H9 (cell line): ENCODE measurements around the gene DAAM2. TPM values are rescaled to one million over a fixed set of nuclear protein-coding genes. Genes with fewer than 3 reads are reported as not detected.

ENCODE experiments used
- DNase-seq: peaks from one replicate; pipeline ENCODE4 v3.0.0-alpha.2; 2017
- H2AFZ ChIP-seq: one replicate; pipeline ENCODE4 v1.6.1; 2013; ENCODE audit warnings: mild to moderate bottlenecking, low read length, control low read depth, moderate library complexity
- H2AK5ac ChIP-seq: 2 replicates; pipeline ENCODE4 v1.6.1; 2013; ENCODE audit warnings: low read length, control low read depth, mixed read lengths; ENCODE audit not compliant: insufficient read length
- H2BK120ac ChIP-seq: one replicate; pipeline ENCODE4 v1.6.1; 2013; ENCODE audit warnings: low read depth, mild to moderate bottlenecking, low read length, control low read depth, inconsistent platforms; ENCODE audit not compliant: poor library complexity, severe bottlenecking
- H2BK12ac ChIP-seq: 2 replicates; pipeline ENCODE4 v1.6.1; 2013; ENCODE audit warnings: low read length, control low read depth, mixed read lengths, low read depth; ENCODE audit not compliant: insufficient read length
- H2BK15ac ChIP-seq: 2 replicates; pipeline ENCODE4 v1.6.1; 2013; ENCODE audit warnings: low read depth, low read length, control low read depth
- H2BK20ac ChIP-seq: one replicate; pipeline ENCODE4 v1.6.1; 2013; ENCODE audit warnings: low read depth, mild to moderate bottlenecking, low read length, control low read depth, inconsistent platforms; ENCODE audit not compliant: poor library complexity, severe bottlenecking
- H2BK5ac ChIP-seq: 2 replicates; pipeline ENCODE4 v1.6.1; 2013; ENCODE audit warnings: low read length, control low read depth, mixed read lengths; ENCODE audit not compliant: insufficient read length
- H3K14ac ChIP-seq: 2 replicates; pipeline ENCODE4 v1.6.1; 2013; ENCODE audit warnings: low read length, control low read depth; ENCODE audit not compliant: insufficient read depth
- H3K18ac ChIP-seq: 2 replicates; pipeline ENCODE4 v1.6.1; 2013; ENCODE audit warnings: low read depth, mild to moderate bottlenecking, mixed read lengths, low read length, control low read depth; ENCODE audit not compliant: insufficient read length
- H3K23ac ChIP-seq: 2 replicates; pipeline ENCODE4 v1.6.1; 2013; ENCODE audit warnings: low read length, control low read depth, mixed read lengths, low read depth; ENCODE audit not compliant: insufficient read length
- H3K23me2 ChIP-seq: 2 replicates; pipeline ENCODE4 v1.6.1; 2013; ENCODE audit warnings: low read depth, mild to moderate bottlenecking, mixed read lengths, low read length, control low read depth; ENCODE audit not compliant: insufficient read length, poor library complexity, severe bottlenecking
- H3K27ac ChIP-seq: 2 replicates; pipeline ENCODE4 v1.5.1; 2013; ENCODE audit warnings: low read length, control low read depth, mixed read lengths, low read depth; ENCODE audit not compliant: insufficient read length
- H3K27me3 ChIP-seq: 2 replicates; pipeline ENCODE4 v1.6.1; 2013; ENCODE audit warnings: low read length, control low read depth, inconsistent platforms; ENCODE audit not compliant: insufficient read depth
- H3K4ac ChIP-seq: 2 replicates; pipeline ENCODE4 v1.6.1; 2013; ENCODE audit warnings: low read depth, mild to moderate bottlenecking, control low read depth, inconsistent platforms, low read length, moderate library complexity
- H3K4me1 ChIP-seq: 2 replicates; pipeline ENCODE4 v1.6.1; 2013; ENCODE audit warnings: low read length, control low read depth, inconsistent platforms; ENCODE audit not compliant: insufficient read depth
- H3K4me2 ChIP-seq: 2 replicates; pipeline ENCODE4 v1.6.1; 2013; ENCODE audit warnings: low read length, control low read depth, mixed read lengths; ENCODE audit not compliant: insufficient read length, insufficient read depth
- H3K56ac ChIP-seq: 2 replicates; pipeline ENCODE4 v1.6.1; 2013; ENCODE audit warnings: low read depth, mild to moderate bottlenecking, mixed read lengths, low read length, control low read depth; ENCODE audit not compliant: insufficient read length
- H3K79me1 ChIP-seq: 2 replicates; pipeline ENCODE4 v1.6.1; 2013; ENCODE audit warnings: low read depth, mild to moderate bottlenecking, moderate library complexity, low read length, control low read depth, inconsistent platforms; ENCODE audit not compliant: insufficient read depth, poor library complexity, severe bottlenecking
- H3K79me2 ChIP-seq: 2 replicates; pipeline ENCODE4 v1.6.1; 2013; ENCODE audit warnings: low read length, control low read depth, inconsistent platforms; ENCODE audit not compliant: insufficient read depth
- H3K9ac ChIP-seq: 2 replicates; pipeline ENCODE4 v1.6.1; 2013; ENCODE audit warnings: low read length, control low read depth, mixed read lengths; ENCODE audit not compliant: insufficient read length; ENCODE audit errors: extremely low read depth
- H3K9me3 ChIP-seq: one replicate; pipeline ENCODE4 v1.6.1; 2013; ENCODE audit warnings: low read depth, low read length, inconsistent platforms; ENCODE audit not compliant: control insufficient read depth
- H3T11ph ChIP-seq: one replicate; pipeline ENCODE4 v1.6.1; 2013; ENCODE audit warnings: mild to moderate bottlenecking, low read length, control low read depth, inconsistent platforms
- H4K20me1 ChIP-seq: one replicate; pipeline ENCODE4 v1.6.1; 2013; ENCODE audit not compliant: control insufficient read depth, insufficient read length, insufficient read depth
- H4K5ac ChIP-seq: 2 replicates; pipeline ENCODE4 v1.6.1; 2013; ENCODE audit warnings: low read depth, mild to moderate bottlenecking, mixed read lengths, low read length, control low read depth; ENCODE audit not compliant: insufficient read length
- H4K8ac ChIP-seq: replicated peaks from 2 replicates; pipeline ENCODE4 v1.6.1; 2013; ENCODE audit warnings: low read length, control low read depth, mixed read lengths, low read depth; ENCODE audit not compliant: insufficient read length
- H4K91ac ChIP-seq: 2 replicates; pipeline ENCODE4 v1.6.1; 2013; ENCODE audit warnings: low read depth, mild to moderate bottlenecking, moderate library complexity, mixed read lengths, low read length, control low read depth; ENCODE audit not compliant: insufficient read length
- H3K27ac Mint-ChIP-seq, 3 experiments: 2 replicates in 2 of 3; 3 replicates in 1 of 3; pipeline ENCODE4 v1.8.0; 2020 to 2021; ENCODE audit warnings: mixed read lengths in 3 of 3, mild to moderate bottlenecking in 1 of 3, moderate library complexity in 1 of 3
- H3K27me3 Mint-ChIP-seq: 2 replicates; pipeline ENCODE4 v1.8.0; 2021; ENCODE audit warnings: low read depth, mild to moderate bottlenecking, moderate library complexity, mixed read lengths
- H3K36me3 Mint-ChIP-seq, 3 experiments: 2 replicates in 2 of 3; 3 replicates in 1 of 3; pipeline ENCODE4 v1.8.0; 2020 to 2021; ENCODE audit warnings: low read depth in 3 of 3, mixed read lengths in 3 of 3; ENCODE audit not compliant: insufficient read depth in 1 of 3
- H3K4me1 Mint-ChIP-seq, 2 experiments: 2 replicates each; pipeline ENCODE4 v1.8.0; 2020; ENCODE audit warnings: mixed read lengths in 2 of 2
- H3K4me3 Mint-ChIP-seq, 2 experiments: 2 replicates in 1 of 2; 3 replicates in 1 of 2; pipeline ENCODE4 v1.8.0; 2020 to 2021; ENCODE audit warnings: mild to moderate bottlenecking in 2 of 2, mixed read lengths in 2 of 2, moderate library complexity in 1 of 2
- H3K9me3 Mint-ChIP-seq, 2 experiments: 2 replicates in 1 of 2; 3 replicates in 1 of 2; pipeline ENCODE4 v1.8.0; 2020; ENCODE audit warnings: mild to moderate bottlenecking in 2 of 2, mixed read lengths in 2 of 2, moderate library complexity in 1 of 2
- CTCF ChIP-seq: fragments of 200-600 bp; sonication (generic); conservative IDR thresholded peaks from 3 replicates; pipeline ENCODE4 v1.8.0; 2021; ENCODE audit warnings: antibody characterized with exemption, mild to moderate bottlenecking
- WGBS: extraction: QIAGEN DNeasy Blood & Tissue Kit; methylation state at CpG from one replicate; pipeline ENCODE4 v1.1.7; 2013; ENCODE audit warnings: missing lambda C conversion rate, low lambda C conversion rate, mixed read lengths; ENCODE audit not compliant: insufficient read length; ENCODE audit errors: extremely low coverage; 5-methylcytosine and 5-hydroxymethylcytosine counted together
- total RNA-seq: library from RNA; stranded (reverse); gene quantifications from 2 replicates; pipeline ENCODE4 v1.2.1, GENCODE V29; 2021

The DAAM2 gene
- total RNA-seq, 1 experiment from 2014 or later: 1.1 TPM

- Histone ChIP-seq H3K79me1 (no peaks in the 10 kb centered on the region), H3K9me3 (no peaks in the 10 kb centered on the region), H3K27me3 (no peaks in the 10 kb centered on the region), H3K56ac (no peak overlapping the region), H4K91ac (no peak overlapping the region), H3K79me2 (no peaks in the 10 kb centered on the region), H3K18ac (no peak overlapping the region), H2BK15ac (no peak overlapping the region), H2BK12ac (no peak overlapping the region), H3T11ph (no peak overlapping the region), H2BK120ac (no peak overlapping the region), H4K20me1 (no peaks in the 10 kb centered on the region), H3K27ac (no peak overlapping the region), H2BK5ac (no peak overlapping the region), H2AK5ac (no peak overlapping the region), H3K4me1 (no peaks in the 10 kb centered on the region), H4K8ac (no peak overlapping the region), H3K23ac (no peak overlapping the region), H2BK20ac (no peak overlapping the region), H3K9ac (no peak overlapping the region), H3K4me2 (no peak overlapping the region), H4K5ac (no peak overlapping the region), H3K14ac (no peak overlapping the region), H3K4ac (no peak overlapping the region), H2AFZ (no peak overlapping the region), H3K23me2 (no peaks in the 10 kb centered on the region)
- no CpG with 5 or more reads among the region's 6 CpGs for WGBS
- TF ChIP-seq CTCF: peak; percentile 65
- Mint-ChIP-seq H3K4me1 (peaks cover 13 to 27% of the 10 kb centered on the region in 2 experiments), H3K27ac (no peak overlapping the region; a peak in 1 of 7 replicates), H3K27me3 (peaks cover 2% of the 10 kb centered on the region), H3K9me3 (no peaks in the 10 kb centered on the region), H3K36me3 (peaks cover 0 to 1% (median 0%) of the 10 kb centered on the region in 3 experiments; a peak in 2 of 7 replicates), H3K4me3 (no peak overlapping the region)
- peak; percentile 79 for DNase-seq
Observed at GRCh38 chr6:39867592-39867991, 75.4 kb downstream of the DAAM2 start.
